Activated CD4-positive, alpha-beta T cell treated with anti-CD3 and anti-CD28 coated beads, Interleukin-2, amount 50 U/mL, for 24 hours (primary cell): Measurements from ENCODE around the gene PHLDA1.
"Not testable (repeated sequence)": the region's sequence is repeated elsewhere in the genome, so short reads cannot be mapped to it uniquely, and the experiment has no call there.

Experiments used
- DNase-seq, 2 donors: peaks; one replicate each; pipeline ENCODE4 v3.0.0-alpha.2; 2020; ENCODE audit warnings: low read depth in 1 of 2, low spot score in 1 of 2

Gene PHLDA1

DNA sequence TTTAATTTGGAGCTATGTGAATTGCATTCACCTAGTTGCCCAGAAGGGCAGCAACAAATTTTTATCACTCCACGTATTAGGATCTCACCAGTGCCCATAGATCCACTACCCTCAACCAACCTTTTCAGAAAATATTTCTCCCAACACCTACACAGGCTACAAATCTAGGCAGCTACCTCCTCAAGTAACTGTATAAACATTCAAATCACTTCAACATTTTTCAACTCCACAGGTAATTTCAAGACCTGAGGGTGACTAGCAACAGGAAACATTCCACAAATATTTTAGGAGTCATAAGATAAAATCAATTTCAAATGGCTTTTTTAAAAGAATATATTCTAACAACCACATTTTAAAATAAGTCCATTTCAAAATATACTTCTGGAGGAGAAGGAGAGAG lies 12.9 kb downstream of the PHLDA1 start:
- DNase-seq: no peak

DNA sequence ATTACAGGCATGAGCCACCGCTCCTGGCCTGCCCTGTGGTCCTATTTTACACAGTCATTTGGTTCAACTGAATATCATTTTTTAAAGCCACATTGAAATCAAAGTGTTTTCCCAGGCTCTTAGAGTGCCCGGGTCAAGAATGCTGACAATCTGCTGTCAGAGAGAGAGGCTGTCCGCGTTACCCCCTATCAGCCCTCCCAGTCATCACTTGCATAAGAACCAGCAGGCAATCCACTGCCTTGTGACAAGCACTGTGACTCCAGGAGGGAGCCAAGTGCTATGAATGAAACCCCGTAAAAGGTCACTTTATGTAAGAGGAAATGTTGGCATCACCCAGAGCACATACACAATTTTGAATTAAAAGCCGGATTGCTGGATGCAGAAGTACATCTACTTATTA lies 13.5 kb downstream of the PHLDA1 start:
- no peak for DNase-seq

GRCh38 chr12:76014007-76014406 lies 17.6 kb downstream of the PHLDA1 start:
- DNase-seq: no peak

- DNase-seq: no peak
Measured at GRCh38 chr12:76013603-76014002, 18.0 kb downstream of the PHLDA1 start.

- DNase-seq: no peak
Measured at GRCh38 chr12:76012644-76013043, 18.9 kb downstream of the PHLDA1 start.

- no peak for DNase-seq
Measured at GRCh38 chr12:76010732-76011458, 20.7 kb downstream of the PHLDA1 start.

- DNase-seq: no peak
Measured at GRCh38 chr12:76008428-76008827, 23.1 kb downstream of the PHLDA1 start.

DNA sequence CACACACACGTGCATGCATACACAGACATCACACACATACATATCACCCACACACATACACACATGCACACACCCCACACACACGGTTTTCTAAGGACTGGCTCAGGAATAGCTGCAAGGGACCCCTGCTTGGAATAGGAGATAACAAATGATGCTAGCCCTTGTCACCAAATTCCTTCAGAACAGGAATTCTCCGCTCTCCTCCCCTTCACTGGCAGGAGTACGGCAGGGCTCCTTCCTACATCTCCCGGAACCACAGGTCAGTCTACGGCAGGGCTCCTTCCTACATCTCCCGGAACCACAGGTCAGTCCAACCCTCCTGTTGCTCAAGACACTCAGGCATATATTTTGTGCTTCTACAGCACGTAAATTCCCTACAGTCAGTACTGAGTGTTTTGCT lies 23.9 kb downstream of the PHLDA1 start:
- DNase-seq: no peak

- DNase-seq: no peak
Measured at GRCh38 chr12:76006028-76006925, 25.3 kb downstream of the PHLDA1 start.

DNA sequence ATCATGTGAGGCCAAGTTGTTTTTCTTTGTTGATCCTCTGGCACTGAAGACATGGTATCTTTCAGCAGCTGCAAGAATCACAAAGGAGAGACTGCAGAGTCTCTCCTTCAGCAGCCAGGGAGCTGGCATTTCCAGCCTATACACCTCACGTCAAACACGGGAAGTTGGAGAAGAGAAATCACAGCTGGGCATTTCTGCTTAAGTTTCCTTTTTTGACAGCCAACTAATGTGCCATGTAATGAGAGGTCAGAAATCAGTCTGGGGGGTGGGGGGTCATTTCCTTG lies 28.3 kb downstream of the PHLDA1 start:
- DNase-seq: no peak

DNA sequence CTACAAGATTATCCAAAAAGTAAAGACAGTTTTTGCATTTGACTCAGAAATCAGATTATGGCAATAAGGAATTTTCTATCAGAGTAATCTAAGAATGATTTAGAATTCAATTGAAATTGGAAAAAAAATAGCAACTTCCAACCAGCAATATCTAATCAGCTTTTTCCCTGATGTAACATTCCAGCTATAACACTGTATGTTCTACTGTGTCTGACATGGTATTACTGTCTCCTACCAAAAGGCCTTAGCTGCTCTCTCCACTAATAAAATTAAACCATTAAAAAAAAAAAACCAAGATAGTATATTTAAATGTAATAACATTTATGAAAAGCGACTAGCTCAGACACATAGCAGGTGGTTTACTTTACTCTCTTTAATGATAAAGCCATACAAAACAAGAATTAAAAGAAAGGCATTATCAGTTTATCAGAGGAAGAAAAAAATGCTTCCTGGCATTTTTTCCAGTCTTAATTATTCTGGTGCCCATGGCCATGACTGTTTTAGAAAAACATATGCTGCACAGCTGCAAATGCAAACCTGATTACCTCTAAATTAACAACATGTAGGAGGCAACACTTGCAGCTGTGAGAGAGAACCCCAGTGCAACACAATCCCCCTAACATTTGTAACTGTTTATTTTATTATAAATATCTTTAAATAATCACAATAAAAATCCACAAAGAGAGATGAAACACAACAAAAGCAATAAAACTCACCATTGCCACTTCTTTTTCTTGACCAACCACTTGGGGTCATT lies 28.8 kb downstream of the PHLDA1 start:
- DNase-seq: no peak

GRCh38 chr12:75998292-75999063 lies 33.1 kb downstream of the PHLDA1 start:
- no peak for DNase-seq

DNA sequence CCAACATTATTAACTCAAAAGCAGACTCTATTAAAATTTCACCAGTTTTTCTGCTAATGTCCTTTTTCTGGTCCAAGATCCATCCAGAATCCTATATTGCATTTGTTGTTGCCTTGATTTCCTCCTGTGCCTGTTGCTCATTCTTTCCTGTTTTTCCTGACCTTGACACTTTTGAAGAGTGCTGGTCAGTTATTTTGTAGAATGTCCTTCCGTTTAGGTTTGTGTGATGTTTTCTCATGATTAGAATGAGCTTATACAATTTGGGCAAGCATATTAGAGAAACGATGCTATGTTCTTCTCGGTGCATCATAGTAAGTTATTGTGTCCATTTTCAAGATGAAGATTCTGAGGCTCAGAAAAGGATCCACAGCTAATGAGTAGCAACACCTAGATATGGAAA lies 33.9 kb downstream of the PHLDA1 start:
- no peak for DNase-seq

GRCh38 chr12:75996861-75997447 lies 34.6 kb downstream of the PHLDA1 start:
- DNase-seq: no peak

DNA sequence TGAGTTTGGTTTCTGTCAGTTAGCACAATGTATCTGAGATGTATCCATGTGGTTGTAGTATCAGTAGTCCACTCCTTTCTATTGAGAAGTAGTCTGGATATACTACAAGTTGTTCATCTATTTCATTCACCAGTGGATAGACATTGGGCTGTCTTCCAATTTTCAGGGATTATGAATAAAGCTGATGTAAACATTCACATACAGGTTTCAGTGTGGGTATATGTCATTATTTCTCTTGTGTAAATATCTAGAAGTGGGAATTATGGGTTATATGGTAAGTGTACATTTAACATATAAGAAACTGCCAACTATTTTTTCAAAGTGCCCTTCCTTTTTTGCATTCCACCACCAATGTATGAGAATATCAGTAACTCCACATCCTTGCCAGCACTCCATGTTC lies 35.9 kb downstream of the PHLDA1 start:
- DNase-seq: no peak

- DNase-seq: peak in 1 of 2 donors; percentile 19
Measured at GRCh38 chr12:75994069-75994740, 37.4 kb downstream of the PHLDA1 start.

- DNase-seq: no peak
Measured at GRCh38 chr12:75991753-75992152, 39.8 kb downstream of the PHLDA1 start.

DNA sequence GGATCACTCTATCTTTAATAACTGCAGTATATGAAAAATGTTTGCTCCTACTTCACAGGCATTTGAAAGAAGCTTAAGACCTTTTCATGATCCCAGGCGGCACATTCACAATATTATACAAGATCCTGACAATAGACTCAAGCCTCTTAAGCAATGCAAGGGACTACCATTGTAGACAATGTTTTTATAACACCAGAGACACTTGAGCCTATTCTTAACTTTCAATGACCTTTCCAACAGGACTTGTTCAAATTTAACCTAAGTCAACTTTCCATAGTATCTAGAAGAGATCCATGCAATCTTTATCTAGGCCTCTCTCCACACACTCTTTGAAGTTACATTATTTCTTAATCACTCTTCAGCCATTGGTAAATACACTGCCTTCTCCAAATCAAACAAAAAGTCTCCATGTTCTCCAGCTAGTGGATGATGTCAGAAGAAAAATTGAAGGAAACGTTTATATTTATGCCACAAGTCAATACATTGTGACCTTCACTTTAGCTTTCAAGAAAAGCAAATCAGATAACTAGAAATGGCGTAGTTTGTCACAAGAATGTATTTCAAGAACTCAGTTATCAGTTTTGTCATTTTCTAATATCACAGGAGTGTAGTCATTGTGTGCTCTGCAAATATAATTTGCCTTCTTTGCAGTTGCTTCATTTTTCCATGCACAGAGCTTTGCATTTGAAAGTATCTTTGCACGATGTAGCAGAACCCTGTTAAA lies 41.2 kb downstream of the PHLDA1 start:
- no peak for DNase-seq

GRCh38 chr12:75987709-75988108 lies 43.9 kb downstream of the PHLDA1 start:
- DNase-seq: not testable (repeated sequence)
